Measurements from ENCODE around the gene INF2.

The INF2 gene

DNA sequence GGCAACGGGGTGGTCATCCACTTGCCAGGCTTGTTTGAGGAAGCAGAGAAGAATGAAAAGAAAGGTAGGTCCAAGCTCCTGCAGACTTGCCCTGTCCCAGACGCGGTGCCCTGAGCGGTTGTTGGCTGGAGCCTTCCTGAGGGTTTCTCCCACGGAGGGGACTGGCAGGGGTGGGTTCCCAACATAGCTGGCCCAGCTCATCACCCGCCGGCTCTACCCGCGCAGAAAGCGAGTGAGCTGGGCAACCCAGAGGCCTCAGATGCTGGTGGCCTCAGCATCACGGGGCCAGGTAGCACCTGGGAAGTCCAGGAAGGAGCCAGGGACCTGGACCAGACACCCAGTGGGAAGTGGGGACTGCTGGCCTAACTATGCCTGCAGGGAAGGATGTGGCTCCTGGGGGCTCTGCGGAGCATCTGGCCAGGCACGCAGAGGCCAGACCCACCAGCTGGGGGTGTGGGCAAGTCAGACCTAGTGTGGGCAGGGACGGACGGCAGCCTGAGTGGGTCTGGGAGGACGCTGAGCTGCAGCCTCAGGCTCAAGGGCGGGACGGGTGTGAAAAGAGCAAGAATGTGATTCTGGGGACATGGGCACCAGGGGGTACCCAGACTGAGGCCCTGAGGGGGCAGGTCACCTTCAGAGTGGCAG is 49.1 kb downstream of the INF2 start:
- Histone ChIP-seq H3K4ac (ENCODE audit: low read depth, low read length) (no peak overlapping the region), H3K79me1 (ENCODE audit: low read length) (no peaks in the 10 kb centered on the region), H3K27me3 (ENCODE audit: insufficient read depth, low read length) (no peaks in the 10 kb centered on the region), H2BK5ac (ENCODE audit: low read depth, low read length, poor library complexity) (no peak overlapping the region), H2BK12ac (ENCODE audit: low read length) (no peak overlapping the region), H2AFZ (ENCODE audit: insufficient read depth, low read length, poor library complexity) (no peak overlapping the region), H3K23ac (ENCODE audit: low read length) (no peak overlapping the region), H3K9ac (ENCODE audit: low read length) (no peak overlapping the region), H4K12ac (ENCODE audit: low read depth, low read length) (no peak overlapping the region), H3K18ac (ENCODE audit: low read length) (no peak overlapping the region), H2BK120ac (ENCODE audit: insufficient read depth, low read length, poor library complexity) (no peak overlapping the region), H4K8ac (ENCODE audit: low read depth, low read length) (no peak overlapping the region), H3K79me2 (ENCODE audit: control insufficient read depth, insufficient read depth, low read length, poor library complexity) (no peaks in the 10 kb centered on the region), H2AK5ac (ENCODE audit: low read length) (no peak overlapping the region), H3K36me3 (ENCODE audit: control insufficient read depth in 1 of 2, insufficient read depth in 2 of 2, low read length in 2 of 2) (no peaks in the 10 kb centered on the region), H3K4me3 (ENCODE audit: low read depth, low read length) (no peak overlapping the region), H3K27ac (ENCODE audit: low read depth, low read length) (no peak overlapping the region), H3K4me1 (ENCODE audit: control insufficient read depth in 1 of 2, insufficient read depth in 2 of 2, low read length in 2 of 2) (no peaks in the 10 kb centered on the region), H3K14ac (ENCODE audit: low read length) (no peak overlapping the region), H4K91ac (ENCODE audit: low read depth, low read length) (no peak overlapping the region), H3K9me3 (ENCODE audit: insufficient read depth, low read depth, low read length) (no peaks in the 10 kb centered on the region), H3K4me2 (ENCODE audit: low read length) (no peak overlapping the region)
- no peak for DNase-seq
- WGBS (ENCODE audit: extremely low coverage, insufficient coverage, insufficient read length): no CpG with 5 or more reads among the region's 18 CpGs

DNA sequence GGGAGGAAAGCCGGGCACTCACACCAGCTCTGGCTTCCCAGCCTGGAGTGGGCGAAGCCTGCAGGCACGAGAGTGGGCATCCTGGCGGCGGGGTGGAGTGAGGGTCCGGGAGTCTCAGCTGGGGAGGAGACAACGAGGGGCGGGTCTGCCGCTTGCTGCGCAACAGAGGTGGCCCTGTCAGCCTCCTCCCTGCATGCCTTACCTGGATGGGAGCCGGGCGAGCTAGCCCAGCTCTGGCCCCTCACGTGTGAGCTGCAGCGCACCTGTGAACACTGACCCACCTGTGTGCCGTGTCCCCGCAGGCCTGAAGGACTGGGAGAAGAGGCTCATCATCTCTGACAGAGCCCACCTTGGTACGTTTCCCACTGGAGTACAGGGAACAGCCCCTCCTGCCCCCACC is 49.6 kb downstream of the INF2 start:
- H4K12ac ChIP-seq (ENCODE audit: low read depth, low read length): no peak overlapping the region
- H3K4me1 ChIP-seq (ENCODE audit: control insufficient read depth in 1 of 2, insufficient read depth in 2 of 2, low read length in 2 of 2): no peaks in the 10 kb centered on the region
- no peaks in the 10 kb centered on the region for H3K79me1 ChIP-seq (ENCODE audit: low read length)
- no peak overlapping the region for H2BK120ac ChIP-seq (ENCODE audit: insufficient read depth, low read length, poor library complexity)
- no peak overlapping the region for H4K8ac ChIP-seq (ENCODE audit: low read depth, low read length)
- WGBS (ENCODE audit: extremely low coverage, insufficient coverage, insufficient read length): no CpG with 5 or more reads among the region's 17 CpGs
- H3K79me2 ChIP-seq (ENCODE audit: control insufficient read depth, insufficient read depth, low read length, poor library complexity): no peaks in the 10 kb centered on the region
- H3K14ac ChIP-seq (ENCODE audit: low read length): no peak overlapping the region
- no peaks in the 10 kb centered on the region for H3K9me3 ChIP-seq (ENCODE audit: insufficient read depth, low read depth, low read length)
- no peak overlapping the region for H4K91ac ChIP-seq (ENCODE audit: low read depth, low read length)
- H3K9ac ChIP-seq (ENCODE audit: low read length): no peak overlapping the region
- H3K4me3 ChIP-seq (ENCODE audit: low read depth, low read length): no peak overlapping the region
- DNase-seq: no peak
- H2AK5ac ChIP-seq (ENCODE audit: low read length): no peak overlapping the region
- no peak overlapping the region for H3K27ac ChIP-seq (ENCODE audit: low read depth, low read length)
- no peak overlapping the region for H2AFZ ChIP-seq (ENCODE audit: insufficient read depth, low read length, poor library complexity)
- no peaks in the 10 kb centered on the region for H3K36me3 ChIP-seq (ENCODE audit: control insufficient read depth in 1 of 2, insufficient read depth in 2 of 2, low read length in 2 of 2)
- no peak overlapping the region for H3K18ac ChIP-seq (ENCODE audit: low read length)
- no peaks in the 10 kb centered on the region for H3K27me3 ChIP-seq (ENCODE audit: insufficient read depth, low read length)
- H3K4me2 ChIP-seq (ENCODE audit: low read length): no peak overlapping the region
- H3K4ac ChIP-seq (ENCODE audit: low read depth, low read length): no peak overlapping the region
- H2BK12ac ChIP-seq (ENCODE audit: low read length): no peak overlapping the region
- no peak overlapping the region for H2BK5ac ChIP-seq (ENCODE audit: low read depth, low read length, poor library complexity)
- no peak overlapping the region for H3K23ac ChIP-seq (ENCODE audit: low read length)

DNA sequence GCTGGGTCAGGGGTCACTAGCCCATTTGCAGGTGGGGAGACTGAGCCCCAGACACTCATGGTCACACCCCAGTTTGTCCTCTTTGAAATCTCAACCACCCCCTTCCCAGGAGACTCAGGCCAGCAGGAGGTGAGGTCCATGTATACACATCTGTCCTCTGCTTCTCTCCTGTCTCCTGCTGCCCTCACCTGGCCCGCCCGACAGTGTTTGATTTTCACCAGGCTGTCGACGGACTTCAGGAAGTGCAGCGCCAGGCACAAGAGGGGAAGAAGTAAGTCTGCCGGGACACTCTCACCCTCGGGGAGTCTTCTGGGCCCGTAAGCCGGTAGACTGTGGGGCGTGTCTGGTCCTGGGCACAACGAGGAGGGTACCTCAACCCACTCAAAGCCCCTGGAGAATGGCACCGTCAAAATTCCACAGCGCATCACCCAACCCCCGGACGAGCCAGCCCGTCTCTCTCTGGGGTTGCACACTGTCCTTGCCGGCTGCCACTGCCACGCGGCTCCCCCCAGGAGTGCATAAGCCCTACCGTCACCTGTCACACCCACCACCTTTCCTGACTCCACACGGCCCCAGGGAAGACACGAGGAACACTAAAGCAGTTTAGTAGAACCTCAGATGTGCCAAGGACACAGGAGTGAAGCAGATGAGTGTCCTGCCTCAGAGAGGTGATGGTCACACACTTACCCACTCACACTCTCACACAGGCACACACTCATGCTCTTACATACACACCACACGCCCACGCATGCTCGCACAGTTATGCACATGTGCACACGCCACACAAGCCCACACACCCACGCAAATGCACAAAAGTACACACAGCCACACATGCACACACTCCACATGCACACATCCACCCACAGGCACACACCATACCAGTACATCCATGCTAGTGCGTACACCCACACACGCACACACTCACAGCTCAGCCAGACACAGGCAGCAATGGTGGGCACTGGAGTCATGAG is 50.4 kb downstream of the INF2 start:
- no peak overlapping the region for H2AK5ac ChIP-seq (ENCODE audit: low read length)
- no peak overlapping the region for H3K27ac ChIP-seq (ENCODE audit: low read depth, low read length)
- H2BK5ac ChIP-seq (ENCODE audit: low read depth, low read length, poor library complexity): no peak overlapping the region
- H3K9me3 ChIP-seq (ENCODE audit: insufficient read depth, low read depth, low read length): no peaks in the 10 kb centered on the region
- H3K79me1 ChIP-seq (ENCODE audit: low read length): no peaks in the 10 kb centered on the region
- H3K27me3 ChIP-seq (ENCODE audit: insufficient read depth, low read length): no peaks in the 10 kb centered on the region
- H3K14ac ChIP-seq (ENCODE audit: low read length): no peak overlapping the region
- no peak overlapping the region for H2AFZ ChIP-seq (ENCODE audit: insufficient read depth, low read length, poor library complexity)
- no peak overlapping the region for H4K12ac ChIP-seq (ENCODE audit: low read depth, low read length)
- H3K4ac ChIP-seq (ENCODE audit: low read depth, low read length): no peak overlapping the region
- no peak overlapping the region for H3K23ac ChIP-seq (ENCODE audit: low read length)
- no peak overlapping the region for H2BK120ac ChIP-seq (ENCODE audit: insufficient read depth, low read length, poor library complexity)
- no peak overlapping the region for H4K91ac ChIP-seq (ENCODE audit: low read depth, low read length)
- DNase-seq: no peak
- H3K18ac ChIP-seq (ENCODE audit: low read length): no peak overlapping the region
- H3K36me3 ChIP-seq (ENCODE audit: control insufficient read depth in 1 of 2, insufficient read depth in 2 of 2, low read length in 2 of 2): no peaks in the 10 kb centered on the region
- no peaks in the 10 kb centered on the region for H3K79me2 ChIP-seq (ENCODE audit: control insufficient read depth, insufficient read depth, low read length, poor library complexity)
- no CpG with 5 or more reads among the region's 29 CpGs for WGBS (ENCODE audit: extremely low coverage, insufficient coverage, insufficient read length)
- no peak overlapping the region for H2BK12ac ChIP-seq (ENCODE audit: low read length)
- no peak overlapping the region for H4K8ac ChIP-seq (ENCODE audit: low read depth, low read length)
- no peak overlapping the region for H3K9ac ChIP-seq (ENCODE audit: low read length)
- H3K4me2 ChIP-seq (ENCODE audit: low read length): no peak overlapping the region
- H3K4me3 ChIP-seq (ENCODE audit: low read depth, low read length): no peak overlapping the region
- no peaks in the 10 kb centered on the region for H3K4me1 ChIP-seq (ENCODE audit: control insufficient read depth in 1 of 2, insufficient read depth in 2 of 2, low read length in 2 of 2)

DNA sequence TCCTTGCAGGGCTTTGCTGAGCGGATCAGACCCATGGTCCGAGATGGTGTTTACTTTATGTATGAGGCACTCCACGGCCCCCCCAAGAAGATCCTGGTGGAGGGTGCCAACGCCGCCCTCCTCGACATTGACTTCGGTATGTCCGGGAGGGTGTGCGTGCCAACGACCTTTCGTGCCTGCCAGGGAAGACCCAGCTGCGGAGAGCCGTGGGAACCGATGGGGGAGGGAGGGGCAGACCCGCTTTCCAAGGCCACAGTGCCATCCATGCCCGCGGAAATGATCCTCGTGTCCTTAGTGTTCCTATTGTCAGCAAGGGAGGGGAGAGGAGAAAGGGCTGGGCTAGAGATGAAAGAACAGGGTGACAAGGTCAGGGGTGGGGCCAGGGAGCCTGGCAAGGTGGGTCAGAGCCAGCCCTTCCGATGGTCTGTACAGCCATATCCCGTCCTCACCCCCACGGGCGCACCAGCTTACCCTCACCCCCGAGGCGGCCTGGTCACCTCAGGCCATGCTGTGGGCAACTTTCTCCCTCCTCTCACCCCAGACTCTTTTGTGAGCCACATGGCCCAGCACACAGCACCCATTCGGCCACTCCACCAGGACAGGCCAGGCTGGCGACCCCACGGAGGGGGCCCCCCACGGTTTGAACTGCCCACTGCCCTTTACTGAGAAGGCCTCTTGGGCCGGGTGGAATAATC is 51.8 kb downstream of the INF2 start:
- Histone ChIP-seq H3K27me3 (ENCODE audit: insufficient read depth, low read length) (no peaks in the 10 kb centered on the region), H3K4ac (ENCODE audit: low read depth, low read length) (no peak overlapping the region), H3K79me1 (ENCODE audit: low read length) (no peaks in the 10 kb centered on the region), H3K27ac (ENCODE audit: low read depth, low read length) (no peak overlapping the region), H3K9ac (ENCODE audit: low read length) (no peak overlapping the region), H4K91ac (ENCODE audit: low read depth, low read length) (no peak overlapping the region), H2BK120ac (ENCODE audit: insufficient read depth, low read length, poor library complexity) (no peak overlapping the region), H3K23ac (ENCODE audit: low read length) (no peak overlapping the region), H4K8ac (ENCODE audit: low read depth, low read length) (no peak overlapping the region), H2AFZ (ENCODE audit: insufficient read depth, low read length, poor library complexity) (no peak overlapping the region), H3K4me2 (ENCODE audit: low read length) (no peak overlapping the region), H3K4me3 (ENCODE audit: low read depth, low read length) (no peak overlapping the region), H3K14ac (ENCODE audit: low read length) (no peak overlapping the region), H3K4me1 (ENCODE audit: control insufficient read depth in 1 of 2, insufficient read depth in 2 of 2, low read length in 2 of 2) (no peaks in the 10 kb centered on the region), H3K18ac (ENCODE audit: low read length) (no peak overlapping the region), H3K36me3 (ENCODE audit: control insufficient read depth in 1 of 2, insufficient read depth in 2 of 2, low read length in 2 of 2) (no peaks in the 10 kb centered on the region), H2BK5ac (ENCODE audit: low read depth, low read length, poor library complexity) (no peak overlapping the region), H3K9me3 (ENCODE audit: insufficient read depth, low read depth, low read length) (peaks cover 3% of the 10 kb centered on the region), H2AK5ac (ENCODE audit: low read length) (no peak overlapping the region), H4K12ac (ENCODE audit: low read depth, low read length) (no peak overlapping the region), H3K79me2 (ENCODE audit: control insufficient read depth, insufficient read depth, low read length, poor library complexity) (no peaks in the 10 kb centered on the region), H2BK12ac (ENCODE audit: low read length) (no peak overlapping the region)
- no CpG with 5 or more reads among the region's 29 CpGs for WGBS (ENCODE audit: extremely low coverage, insufficient coverage, insufficient read length)
- no peak for DNase-seq
